IMR-90 (cell line): ENCODE measurements around the gene TTC23. TPM values are rescaled to one million over a fixed set of nuclear protein-coding genes. Genes with fewer than 3 reads are reported as not detected.

Experiments
- ATAC-seq: fragments of 200-7000 bp; cut with Tn5 transposase; 2 replicates; pipeline ENCODE4 v1.9.1; 2020; ENCODE audit warnings: low read depth, mild to moderate bottlenecking, moderate library complexity
- BruUV-seq: library from RNA; stranded (reverse); fragments of 400-500 nt; replicated peaks from 2 replicates; lab custom pipeline; 2021; lab: Mats Ljungman, UMichigan
- CTCF ChIA-PET: fragments of 300-600 bp; formaldehyde crosslinking; extraction: SDS; loops from one replicate; lab custom pipeline; 2021; ENCODE audit warnings: antibody characterized with exemption; lab: Yijun Ruan, JAX
- POLR2A ChIA-PET: fragments of 300-600 bp; sonication (Branson Sonifier 250); formaldehyde crosslinking; loops from one replicate; lab custom pipeline; 2022; ENCODE audit warnings: antibody characterized with exemption; ENCODE audit not compliant: unreplicated experiment; lab: Charles Lee
- DNase-seq: peaks from one replicate; pipeline ENCODE4 v3.0.0; 2013
- H2AFZ ChIP-seq: replicated peaks from 2 replicates; pipeline ENCODE3; 2013; ENCODE audit warnings: low read length, mild to moderate bottlenecking; ENCODE audit not compliant: poor library complexity
- H2AK5ac ChIP-seq: 2 replicates; pipeline ENCODE4 v1.6.1; 2013; ENCODE audit warnings: low read depth, low read length, inconsistent platforms
- H2AK9ac ChIP-seq: replicated peaks from 2 replicates; pipeline ENCODE3; 2013; ENCODE audit warnings: mild to moderate bottlenecking, low read depth, low read length, moderate library complexity; ENCODE audit not compliant: poor library complexity
- H2BK120ac ChIP-seq: 2 replicates; pipeline ENCODE4 v1.6.1; 2013; ENCODE audit warnings: low read depth, low read length, inconsistent platforms
- H2BK15ac ChIP-seq: 3 replicates; pipeline ENCODE4 v1.6.1; 2013; ENCODE audit warnings: low read depth, low read length, inconsistent platforms
- H2BK20ac ChIP-seq: 2 replicates; pipeline ENCODE4 v1.6.1; 2013; ENCODE audit warnings: low read depth, mild to moderate bottlenecking, inconsistent platforms, low read length, moderate library complexity
- H2BK5ac ChIP-seq: 2 replicates; pipeline ENCODE4 v1.6.1; 2013; ENCODE audit warnings: mild to moderate bottlenecking, low read depth, low read length, inconsistent platforms; ENCODE audit not compliant: poor library complexity, severe bottlenecking
- H3K14ac ChIP-seq: replicated peaks from 2 replicates; pipeline ENCODE4 v1.6.1; 2013; ENCODE audit warnings: low read depth, low read length, inconsistent platforms
- H3K18ac ChIP-seq: 2 replicates; pipeline ENCODE4 v1.6.1; 2013; ENCODE audit warnings: low read depth, low read length, control low read depth
- H3K23ac ChIP-seq: 2 replicates; pipeline ENCODE4 v1.6.1; 2013; ENCODE audit warnings: low read depth, low read length, inconsistent platforms
- H3K27ac ChIP-seq: 2 replicates; pipeline ENCODE4 v1.5.1; 2013; ENCODE audit warnings: mild to moderate bottlenecking, control low read depth, low read length; ENCODE audit not compliant: insufficient read depth
- H3K27me3 ChIP-seq: 2 replicates; pipeline ENCODE4 v1.6.1; 2013; ENCODE audit warnings: low read length; ENCODE audit not compliant: control insufficient read depth, insufficient read depth
- H3K36me3 ChIP-seq: 2 replicates; pipeline ENCODE4 v1.6.1; 2013; ENCODE audit warnings: low read length, mixed read lengths; ENCODE audit not compliant: control insufficient read depth, insufficient read depth
- H3K4ac ChIP-seq: 2 replicates; pipeline ENCODE4 v1.6.1; 2013; ENCODE audit warnings: low read depth, low read length, inconsistent platforms
- H3K4me1 ChIP-seq: 2 replicates; pipeline ENCODE4 v1.6.1; 2013; ENCODE audit warnings: low read length, mixed read lengths; ENCODE audit not compliant: control insufficient read depth, insufficient read depth
- H3K4me2 ChIP-seq: 2 replicates; pipeline ENCODE4 v1.6.1; 2013; ENCODE audit warnings: low read depth, mild to moderate bottlenecking, control low read depth, low read length, moderate library complexity
- H3K4me3 ChIP-seq: 2 replicates; pipeline ENCODE4 v1.5.1; 2013; ENCODE audit warnings: low read depth, mild to moderate bottlenecking, control low read depth, low read length, moderate library complexity; ENCODE audit not compliant: insufficient read depth
- H3K56ac ChIP-seq: 2 replicates; pipeline ENCODE4 v1.6.1; 2013; ENCODE audit warnings: low read length, inconsistent platforms; ENCODE audit not compliant: insufficient read depth; ENCODE audit errors: extremely low read depth
- H3K79me1 ChIP-seq, 2 experiments: 2 replicates each; pipeline ENCODE4 v1.6.1; 2013; ENCODE audit warnings: low read length in 2 of 2, inconsistent platforms in 1 of 2, low read depth in 1 of 2
- H3K9ac ChIP-seq: 2 replicates; pipeline ENCODE4 v1.6.1; 2013; ENCODE audit warnings: low read depth, low read length, control low read depth
- H3K9me1 ChIP-seq: 2 replicates; pipeline ENCODE4 v1.6.1; 2013; ENCODE audit warnings: low read length, inconsistent platforms; ENCODE audit not compliant: insufficient read depth
- H3K9me3 ChIP-seq: 2 replicates; pipeline ENCODE4 v1.6.1; 2013; ENCODE audit warnings: low read length; ENCODE audit not compliant: control insufficient read depth, insufficient read depth
- H4K20me1 ChIP-seq: 2 replicates; pipeline ENCODE4 v1.6.1; 2013; ENCODE audit warnings: low read length, inconsistent platforms; ENCODE audit not compliant: insufficient read depth
- H4K5ac ChIP-seq: 2 replicates; pipeline ENCODE4 v1.6.1; 2013; ENCODE audit warnings: mild to moderate bottlenecking, low read depth, low read length, control low read depth
- H4K8ac ChIP-seq, 2 experiments: 2 replicates each; pipeline ENCODE4 v1.6.1; 2013; ENCODE audit warnings: low read depth in 2 of 2, low read length in 2 of 2, control low read depth in 1 of 2, inconsistent platforms in 1 of 2
- H4K91ac ChIP-seq: 2 replicates; pipeline ENCODE4 v1.6.1; 2013; ENCODE audit warnings: low read depth, low read length, inconsistent platforms; ENCODE audit not compliant: insufficient read depth
- BHLHE40 ChIP-seq: fragments of 150-350 bp; IDR thresholded peaks from 2 replicates; pipeline ENCODE4 v1.6.1; 2016; ENCODE audit warnings: mild to moderate bottlenecking, low read depth, low read length
- CEBPB ChIP-seq: IDR thresholded peaks from 2 replicates; pipeline ENCODE4 v1.6.1; 2012; ENCODE audit warnings: low read depth, low read length, improper control_type of control experiment
- FOS ChIP-seq: fragments of 150-350 bp; IDR thresholded peaks from 2 replicates; pipeline ENCODE4 v1.6.1; 2016; ENCODE audit warnings: low read depth, low read length
- MAFK ChIP-seq: IDR thresholded peaks from 2 replicates; pipeline ENCODE4 v1.6.1; 2012; ENCODE audit warnings: low read depth, low read length, improper control_type of control experiment
- MXI1 ChIP-seq: IDR thresholded peaks from 2 replicates; pipeline ENCODE4 v1.6.1; 2012; ENCODE audit warnings: low read depth, mild to moderate bottlenecking, low read length, moderate library complexity, borderline replicate concordance
- NFE2L2 ChIP-seq: fragments of 150-350 bp; IDR thresholded peaks from 2 replicates; pipeline ENCODE4 v1.6.1; 2016; ENCODE audit warnings: low read depth, mild to moderate bottlenecking, low read length
- RAD21 ChIP-seq: IDR thresholded peaks from 2 replicates; pipeline ENCODE4 v1.6.1; 2012; ENCODE audit warnings: low read length, improper control_type of control experiment
- RFX5 ChIP-seq: IDR thresholded peaks from 2 replicates; pipeline ENCODE4 v1.8.0; 2012; ENCODE audit warnings: low read depth, mild to moderate bottlenecking, low read length, moderate library complexity
- SMC3 ChIP-seq: fragments of 150-350 bp; IDR thresholded peaks from 2 replicates; pipeline ENCODE4 v1.6.1; 2016; ENCODE audit warnings: low read depth, mild to moderate bottlenecking, antibody characterized with exemption, low read length, moderate library complexity
- WGBS, 2 experiments: methylation state at CpG; one replicate each; pipeline versions ENCODE4 v1.1.5 to v1.1.7; 2013; ENCODE audit warnings: missing lambda C conversion rate in 2 of 2; ENCODE audit not compliant: insufficient read length in 1 of 2; ENCODE audit errors: extremely low coverage in 2 of 2; 5-methylcytosine and 5-hydroxymethylcytosine counted together
- dilution Hi-C: fragments of 300-500 bp; cut with HindIII; formaldehyde crosslinking; loops from one replicate; pipeline ENCODE4 v1.14.3; 2018; ENCODE audit warnings: low sequenced_read_pairs; ENCODE audit not compliant: unreplicated experiment
- in situ Hi-C: fragments of 300-500 bp; cut with MboI; formaldehyde crosslinking; loops from 3 replicates; pipeline ENCODE4 v1.14.3; 2019; ENCODE audit warnings: low sequenced_read_pairs, inconsistent platforms, mixed read lengths
- intact Hi-C: fragments of 100-400 bp; cut with micrococcal nuclease; formaldehyde crosslinking; loops from 2 replicates; pipeline ENCODE4 v1.10.0; 2022
- polyA plus RNA-seq, 3 experiments: library from polyadenylated mRNA; depleted of rRNA; stranded (reverse); fragments of >200 nt; gene quantifications; 2 replicates each; pipeline ENCODE4 v1.2.3, GENCODE V29; 2012; ENCODE audit warnings: low replicate concordance in 1 of 3
- total RNA-seq: library from RNA; depleted of rRNA; stranded (reverse); fragments of >200 nt; gene quantifications from 2 replicates; pipeline ENCODE4 v1.2.3, GENCODE V29; 2012
- TF ChIP-seq, protein P1 (sequence below): conservative IDR thresholded peaks from 2 replicates; pipeline ENCODE4 v1.5.1; 2012; ENCODE audit warnings: mild to moderate bottlenecking, low read depth, low read length, improper control_type of control experiment
- TF ChIP-seq, protein P2 (sequence below): fragments of 150-350 bp; IDR thresholded peaks from 2 replicates; pipeline ENCODE4 v1.6.1; 2017; ENCODE audit warnings: mild to moderate bottlenecking, antibody characterized with exemption, low read length, low read depth

TTC23 gene
- total and polyA plus RNA-seq, 2 of the 4 experiments (the other 2 are of a cell fraction), result 7.8 to 29.8 TPM

DNA sequence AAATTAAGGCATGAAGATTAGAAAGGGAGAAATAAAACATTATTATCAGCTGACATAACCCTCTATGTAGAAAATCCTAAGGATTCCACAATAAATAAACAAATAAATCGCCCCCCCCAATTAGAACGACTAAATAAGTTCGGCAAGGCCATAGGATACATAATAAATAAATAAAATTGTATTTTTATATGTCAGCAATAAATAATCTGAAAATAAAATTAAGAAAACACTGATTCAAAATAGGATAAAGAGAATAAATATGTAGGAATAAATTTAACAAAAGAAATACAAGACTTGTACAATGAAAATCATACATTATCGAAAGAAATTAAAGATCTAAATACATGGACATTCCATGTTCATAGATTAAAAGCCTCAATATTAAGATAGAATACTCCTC lies 5.1 kb downstream of the TTC23 start:
- Histone ChIP-seq H3K18ac (no peak overlapping the region), H3K27me3 (no peaks in the 10 kb centered on the region), H3K23ac (no peak overlapping the region), H2BK15ac (no peak overlapping the region), H3K36me3 (peaks cover 9% of the 10 kb centered on the region; the same call in 1 of the 2 replicates), H3K4me1 (peaks cover 2% of the 10 kb centered on the region; the same call in 1 of the 2 replicates), H3K79me1 (peaks cover 15 to 35% of the 10 kb centered on the region in 2 experiments), H2BK120ac (no peak overlapping the region), H3K9me1 (no peaks in the 10 kb centered on the region), H2BK5ac (no peak overlapping the region), H2AFZ (no peak overlapping the region), H3K56ac (no peak overlapping the region), H3K27ac (no peak overlapping the region), H2BK20ac (no peak overlapping the region), H3K14ac (no peak overlapping the region), H2AK5ac (no peak overlapping the region), H4K20me1 (no peaks in the 10 kb centered on the region), H4K91ac (no peak overlapping the region), H3K9me3 (no peaks in the 10 kb centered on the region), H4K5ac (no peak overlapping the region), H2AK9ac (no peak overlapping the region), H3K4ac (no peak overlapping the region), H4K8ac (no peak overlapping the region), H3K9ac (no peak overlapping the region), H3K4me3 (no peak overlapping the region), H3K4me2 (no peak overlapping the region)
- CTCF ChIA-PET, result no interaction called here
- in situ Hi-C loops, result no loop called here
- TF ChIP-seq, protein P1, sequence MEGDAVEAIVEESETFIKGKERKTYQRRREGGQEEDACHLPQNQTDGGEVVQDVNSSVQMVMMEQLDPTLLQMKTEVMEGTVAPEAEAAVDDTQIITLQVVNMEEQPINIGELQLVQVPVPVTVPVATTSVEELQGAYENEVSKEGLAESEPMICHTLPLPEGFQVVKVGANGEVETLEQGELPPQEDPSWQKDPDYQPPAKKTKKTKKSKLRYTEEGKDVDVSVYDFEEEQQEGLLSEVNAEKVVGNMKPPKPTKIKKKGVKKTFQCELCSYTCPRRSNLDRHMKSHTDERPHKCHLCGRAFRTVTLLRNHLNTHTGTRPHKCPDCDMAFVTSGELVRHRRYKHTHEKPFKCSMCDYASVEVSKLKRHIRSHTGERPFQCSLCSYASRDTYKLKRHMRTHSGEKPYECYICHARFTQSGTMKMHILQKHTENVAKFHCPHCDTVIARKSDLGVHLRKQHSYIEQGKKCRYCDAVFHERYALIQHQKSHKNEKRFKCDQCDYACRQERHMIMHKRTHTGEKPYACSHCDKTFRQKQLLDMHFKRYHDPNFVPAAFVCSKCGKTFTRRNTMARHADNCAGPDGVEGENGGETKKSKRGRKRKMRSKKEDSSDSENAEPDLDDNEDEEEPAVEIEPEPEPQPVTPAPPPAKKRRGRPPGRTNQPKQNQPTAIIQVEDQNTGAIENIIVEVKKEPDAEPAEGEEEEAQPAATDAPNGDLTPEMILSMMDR, result no peak
- TF ChIP-seq CEBPB (no peak), FOS (no peak), RAD21 (no peak), MXI1 (no peak), MAFK (no peak), RFX5 (no peak), NFE2L2 (no peak), SMC3 (no peak), BHLHE40 (no peak)
- TF ChIP-seq, protein P2, sequence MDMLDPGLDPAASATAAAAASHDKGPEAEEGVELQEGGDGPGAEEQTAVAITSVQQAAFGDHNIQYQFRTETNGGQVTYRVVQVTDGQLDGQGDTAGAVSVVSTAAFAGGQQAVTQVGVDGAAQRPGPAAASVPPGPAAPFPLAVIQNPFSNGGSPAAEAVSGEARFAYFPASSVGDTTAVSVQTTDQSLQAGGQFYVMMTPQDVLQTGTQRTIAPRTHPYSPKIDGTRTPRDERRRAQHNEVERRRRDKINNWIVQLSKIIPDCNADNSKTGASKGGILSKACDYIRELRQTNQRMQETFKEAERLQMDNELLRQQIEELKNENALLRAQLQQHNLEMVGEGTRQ, result no peak
- ATAC-seq (no peak), DNase-seq (no peak)
- intact Hi-C loops, result no loop called here
- POLR2A ChIA-PET, result no interaction called here
- dilution Hi-C loops, result no loop called here
- BruUV-seq, result no TSS peak
- WGBS, 2 experiments, result no CpG with 5 or more reads among the region's 4 CpGs
